Measurements from ENCODE around the gene PLAU.
"Not testable (repeated sequence)": the region's sequence is repeated elsewhere in the genome, so short reads cannot be mapped to it uniquely, and the experiment has no call there.

Gene PLAU

GRCh38 chr10:73955719-73956118 is 44.8 kb downstream of the PLAU start:
- H3K4me3 Mint-ChIP-seq: no peak overlapping the region
- no peaks in the 10 kb centered on the region for H3K9me3 Mint-ChIP-seq
- DNase-seq: no peak
- no peak for TF ChIP-seq CTCF (IDR thresholded peaks at IDR 0.05)
- no peaks in the 10 kb centered on the region for H3K36me3 Mint-ChIP-seq (ENCODE audit: low read depth)
- peaks cover 23% of the 10 kb centered on the region for H3K4me1 Mint-ChIP-seq
- no peaks in the 10 kb centered on the region for H3K27me3 Mint-ChIP-seq (ENCODE audit: low read depth, poor library complexity)
- H3K27ac Mint-ChIP-seq: no peak overlapping the region

GRCh38 chr10:73956476-73957359 is 45.8 kb downstream of the PLAU start:
- no peak for DNase-seq
- TF ChIP-seq CTCF (IDR thresholded peaks at IDR 0.05): no peak
- H3K27me3 Mint-ChIP-seq (ENCODE audit: low read depth, poor library complexity): no peaks in the 10 kb centered on the region
- no peak overlapping the region for H3K4me3 Mint-ChIP-seq
- H3K36me3 Mint-ChIP-seq (ENCODE audit: low read depth): no peaks in the 10 kb centered on the region
- H3K9me3 Mint-ChIP-seq: no peaks in the 10 kb centered on the region
- H3K4me1 Mint-ChIP-seq: peaks cover 23% of the 10 kb centered on the region
- H3K27ac Mint-ChIP-seq: peak overlapping the region; percentile 94

GRCh38 chr10:73959484-73960243 is 48.7 kb downstream of the PLAU start:
- no peak for TF ChIP-seq CTCF (IDR thresholded peaks at IDR 0.05)

GRCh38 chr10:73962386-73962785 is 51.5 kb downstream of the PLAU start:
- Mint-ChIP-seq H3K9me3 (no peaks in the 10 kb centered on the region), H3K27ac (no peak overlapping the region), H3K36me3 (ENCODE audit: low read depth) (no peaks in the 10 kb centered on the region), H3K27me3 (ENCODE audit: low read depth, poor library complexity) (no peaks in the 10 kb centered on the region), H3K4me3 (no peak overlapping the region), H3K4me1 (peaks cover 31% of the 10 kb centered on the region)
- no peak for TF ChIP-seq CTCF (IDR thresholded peaks at IDR 0.05)
- no peak for DNase-seq

More at GRCh38 chr10:73959484-73960243, 48.7 kb downstream of the PLAU start:
- Mint-ChIP-seq H3K36me3 (ENCODE audit: low read depth) (no peaks in the 10 kb centered on the region), H3K27me3 (ENCODE audit: low read depth, poor library complexity) (no peaks in the 10 kb centered on the region), H3K4me1 (peaks cover 29% of the 10 kb centered on the region), H3K27ac (no peak overlapping the region), H3K4me3 (no peak overlapping the region), H3K9me3 (no peaks in the 10 kb centered on the region)
- DNase-seq: no peak

GRCh38 chr10:73963533-73963932 is 52.6 kb downstream of the PLAU start:
- not testable (repeated sequence) for H3K36me3 Mint-ChIP-seq (ENCODE audit: low read depth); H3K9me3 Mint-ChIP-seq; H3K27ac Mint-ChIP-seq; H3K4me3 Mint-ChIP-seq; H3K27me3 Mint-ChIP-seq (ENCODE audit: low read depth, poor library complexity); DNase-seq
- H3K4me1 Mint-ChIP-seq: peaks cover 39% of the 10 kb centered on the region

GRCh38 chr10:73964743-73965142 is 53.8 kb downstream of the PLAU start:
- Mint-ChIP-seq H3K9me3 (no peaks in the 10 kb centered on the region), H3K27ac (no peak overlapping the region), H3K36me3 (ENCODE audit: low read depth) (no peaks in the 10 kb centered on the region), H3K4me3 (no peak overlapping the region), H3K27me3 (ENCODE audit: low read depth, poor library complexity) (no peaks in the 10 kb centered on the region), H3K4me1 (peaks cover 39% of the 10 kb centered on the region)
- DNase-seq: no peak
- TF ChIP-seq CTCF (IDR thresholded peaks at IDR 0.05): no peak

GRCh38 chr10:73965267-73965889 is 54.4 kb downstream of the PLAU start:
- Mint-ChIP-seq H3K27ac (peak overlapping the region; percentile 99), H3K4me1 (peaks cover 39% of the 10 kb centered on the region)
- H3K4me3 Mint-ChIP-seq; H3K9me3 Mint-ChIP-seq; H3K36me3 Mint-ChIP-seq (ENCODE audit: low read depth); H3K27me3 Mint-ChIP-seq (ENCODE audit: low read depth, poor library complexity); DNase-seq: not testable (repeated sequence)
